SH-SY5Y (cell line): ENCODE results near the gene ZKSCAN8.

Experiments
- GATA2 ChIP-seq: IDR thresholded peaks from 2 replicates; pipeline ENCODE4 v1.6.1; 2011; ENCODE audit warnings: mild to moderate bottlenecking, low read depth, low read length
- GATA3 ChIP-seq: IDR thresholded peaks from 2 replicates; pipeline ENCODE4 v1.6.1; 2011; ENCODE audit warnings: low read depth, mild to moderate bottlenecking, low read length, moderate library complexity

DNA sequence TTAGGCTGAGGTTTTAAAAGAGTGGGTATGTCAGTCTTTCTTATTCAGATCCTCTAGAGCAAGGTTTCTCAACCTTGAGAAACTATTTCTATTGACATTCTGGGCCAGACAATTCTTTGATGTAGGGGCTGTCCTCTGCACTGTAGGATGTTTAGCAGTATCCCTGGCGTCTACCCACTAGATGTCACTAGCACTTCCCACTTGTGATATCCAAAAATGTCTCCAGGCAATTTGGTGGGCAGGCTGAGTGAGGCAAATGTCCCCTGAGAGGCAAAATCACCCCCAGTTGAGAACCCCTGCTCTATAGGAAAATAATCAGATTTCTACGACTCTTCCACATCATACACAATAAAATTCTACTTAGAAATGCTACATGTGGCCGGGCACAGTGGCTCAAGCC is 7.7 kb upstream of the ZKSCAN8 start:
- TF ChIP-seq GATA2 (no peak), GATA3 (no peak)
